ENCODE results near the gene SCN3A. TPM values are rescaled to one million over a fixed set of nuclear protein-coding genes. Genes with fewer than 3 reads are reported as not detected.

The SCN3A gene
- total and polyA plus RNA-seq, 7 donors, result 0.87 to 4.3 (median 2.1) TPM; not detected in 2

- Histone ChIP-seq H3K4me1 (no peaks in the 10 kb centered on the region), H3K4me3 (no peak overlapping the region), H3K9me3 (no peaks in the 10 kb centered on the region), H3K27ac (no peak overlapping the region), H3K27me3 (no peaks in the 10 kb centered on the region), H3K36me3 (no peaks in the 10 kb centered on the region)
- DNase-seq, result no peak
- intact Hi-C loops (cut with DNase I), result no loop called here
- TF ChIP-seq EP300 (IDR thresholded peaks at IDR 0.05) (no peak), CTCF (IDR thresholded peaks at IDR 0.05) (no peak), POLR2A (IDR thresholded peaks at IDR 0.05) (no peak), POLR2AphosphoS5 (IDR thresholded peaks at IDR 0.05) (no peak)
- 92% methylated on average over 2 of the region's 2 CpGs for whole genome bisulfite sequencing, 2 donors
These were observed 117.5 kb downstream of the SCN3A start for GRCh38 chr2:165086337-165086736.

GRCh38 chr2:165083326-165083725, 120.5 kb downstream of the SCN3A start:
- Histone ChIP-seq H3K4me3 (no peak overlapping the region), H3K4me1 (no peaks in the 10 kb centered on the region), H3K36me3 (no peaks in the 10 kb centered on the region), H3K27me3 (no peaks in the 10 kb centered on the region), H3K27ac (no peak overlapping the region), H3K9me3 (no peaks in the 10 kb centered on the region)
- 79 to 89% methylated on average over 4 of the region's 4 CpGs for WGBS, 2 donors
- DNase-seq, result no peak
- intact Hi-C loops (cut with DNase I), result no loop called here
- no peak for TF ChIP-seq EP300 (IDR thresholded peaks at IDR 0.05)
- TF ChIP-seq POLR2AphosphoS5 (IDR thresholded peaks at IDR 0.05), result no peak
- no peak for TF ChIP-seq POLR2A (IDR thresholded peaks at IDR 0.05)
- TF ChIP-seq CTCF (IDR thresholded peaks at IDR 0.05), result no peak

- DNase-seq, result no peak
- H3K36me3 ChIP-seq, result no peaks in the 10 kb centered on the region
- H3K27ac ChIP-seq, result no peak overlapping the region
- H3K27me3 ChIP-seq, result no peaks in the 10 kb centered on the region
- no peak for TF ChIP-seq CTCF (IDR thresholded peaks at IDR 0.05)
- no peak for TF ChIP-seq POLR2A (IDR thresholded peaks at IDR 0.05)
- no peak for TF ChIP-seq EP300 (IDR thresholded peaks at IDR 0.05)
- no peak for TF ChIP-seq POLR2AphosphoS5 (IDR thresholded peaks at IDR 0.05)
- H3K4me3 ChIP-seq, result no peak overlapping the region
- no peaks in the 10 kb centered on the region for H3K4me1 ChIP-seq
- intact Hi-C loops (cut with DNase I), result no loop called here
- no peaks in the 10 kb centered on the region for H3K9me3 ChIP-seq
These were observed 121.4 kb downstream of the SCN3A start for GRCh38 chr2:165082479-165082878.

- Histone ChIP-seq H3K4me3 (no peak overlapping the region), H3K27ac (no peak overlapping the region), H3K9me3 (no peaks in the 10 kb centered on the region), H3K27me3 (no peaks in the 10 kb centered on the region), H3K4me1 (no peaks in the 10 kb centered on the region), H3K36me3 (no peaks in the 10 kb centered on the region)
- intact Hi-C loops (cut with DNase I), result no loop called here
- TF ChIP-seq POLR2AphosphoS5 (IDR thresholded peaks at IDR 0.05) (no peak), CTCF (IDR thresholded peaks at IDR 0.05) (no peak), EP300 (IDR thresholded peaks at IDR 0.05) (no peak), POLR2A (IDR thresholded peaks at IDR 0.05) (no peak)
- DNase-seq, result no peak
These were observed 122.6 kb downstream of the SCN3A start for GRCh38 chr2:165081276-165081675.

GRCh38 chr2:165079432-165079831, 124.4 kb downstream of the SCN3A start:
- no peak for TF ChIP-seq POLR2A (IDR thresholded peaks at IDR 0.05)
- TF ChIP-seq CTCF (IDR thresholded peaks at IDR 0.05), result no peak
- TF ChIP-seq EP300 (IDR thresholded peaks at IDR 0.05), result no peak
- no peak for TF ChIP-seq POLR2AphosphoS5 (IDR thresholded peaks at IDR 0.05)
- Histone ChIP-seq H3K4me3 (no peak overlapping the region), H3K27ac (no peak overlapping the region), H3K36me3 (no peaks in the 10 kb centered on the region), H3K4me1 (no peaks in the 10 kb centered on the region), H3K27me3 (no peaks in the 10 kb centered on the region), H3K9me3 (no peaks in the 10 kb centered on the region)
- DNase-seq, result no peak
- WGBS, 2 donors, result 80 to 88% methylated on average over 4 of the region's 4 CpGs
- intact Hi-C loops (cut with DNase I), result no loop called here
